GM21717 (cell line): ENCODE measurements around the gene HS3ST1.

ENCODE experiments used
- ATAC-seq: cut with Tn5 transposase; IDR thresholded peaks from one replicate; pipeline ENCODE4 v1.9.1; 2021; ENCODE audit warnings: mild to moderate bottlenecking, moderate library complexity; ENCODE audit not compliant: unreplicated experiment

The HS3ST1 gene

GRCh38 chr4:11436084-11436483 lies 7.4 kb upstream of the HS3ST1 start:
- ATAC-seq: peak; percentile 64

GRCh38 chr4:11435557-11435956 lies 6.9 kb upstream of the HS3ST1 start:
- ATAC-seq: no peak

GRCh38 chr4:11431111-11431510 lies 2.4 kb upstream of the HS3ST1 start:
- ATAC-seq: no peak

- no peak for ATAC-seq
Measured at GRCh38 chr4:11430536-11430935, 1.8 kb upstream of the HS3ST1 start.

- ATAC-seq: no peak
Measured at GRCh38 chr4:11429699-11430045, 978 bp upstream of the HS3ST1 start.

GRCh38 chr4:11428899-11429698 lies 405 bp upstream of the HS3ST1 start:
- ATAC-seq: peak; percentile 91

- ATAC-seq: no peak
Measured at GRCh38 chr4:11427121-11427996, 1.3 kb downstream of the HS3ST1 start.

- no peak for ATAC-seq
Measured at GRCh38 chr4:11426731-11427120, 2.0 kb downstream of the HS3ST1 start.

GRCh38 chr4:11426003-11426402 lies 2.7 kb downstream of the HS3ST1 start:
- no peak for ATAC-seq

- ATAC-seq: no peak
Measured at GRCh38 chr4:11424856-11425255, 3.8 kb downstream of the HS3ST1 start.

GRCh38 chr4:11424000-11424399 lies 4.7 kb downstream of the HS3ST1 start:
- no peak for ATAC-seq

GRCh38 chr4:11423465-11423864 lies 5.2 kb downstream of the HS3ST1 start:
- ATAC-seq: no peak

GRCh38 chr4:11421116-11421515 lies 7.6 kb downstream of the HS3ST1 start:
- no peak for ATAC-seq

GRCh38 chr4:11420327-11420726 lies 8.4 kb downstream of the HS3ST1 start:
- ATAC-seq: no peak

GRCh38 chr4:11418610-11419009 lies 10.1 kb downstream of the HS3ST1 start:
- no peak for ATAC-seq

- ATAC-seq: no peak
Measured at GRCh38 chr4:11416767-11417113, 12.0 kb downstream of the HS3ST1 start.

- peak; percentile 33 for ATAC-seq
Measured at GRCh38 chr4:11416071-11416766, 12.5 kb downstream of the HS3ST1 start.

GRCh38 chr4:11415409-11416070 lies 13.2 kb downstream of the HS3ST1 start:
- peak; percentile 77 for ATAC-seq

- ATAC-seq: no peak
Measured at GRCh38 chr4:11412211-11412610, 16.5 kb downstream of the HS3ST1 start.

GRCh38 chr4:11409632-11410031 lies 19.1 kb downstream of the HS3ST1 start:
- no peak for ATAC-seq
